Urinary bladder (tissue), 4 donors: ENCODE measurements around the gene RSRC1. TPM values are rescaled to one million over a fixed set of nuclear protein-coding genes. Genes with fewer than 3 reads are reported as not detected.
A peak's percentile ranks its signal among the peaks of the same experiment; 100 is the strongest.
"Not testable (repeated sequence)": the region's sequence is repeated elsewhere in the genome, so short reads cannot be mapped to it uniquely, and the experiment has no call there.

Experiments
- DNase-seq: peaks from one replicate; pipeline ENCODE4 v3.0.0-alpha.2; 2015; ENCODE audit errors: extremely low spot score
- H3K27ac ChIP-seq: one replicate; pipeline ENCODE4 v1.5.1; 2013; ENCODE audit warnings: low read depth, mild to moderate bottlenecking, moderate library complexity
- H3K36me3 ChIP-seq: one replicate; pipeline ENCODE4 v1.6.1; 2013; ENCODE audit warnings: mild to moderate bottlenecking, moderate library complexity; ENCODE audit not compliant: insufficient read depth
- H3K4me1 ChIP-seq: one replicate; pipeline ENCODE4 v1.6.1; 2013; ENCODE audit warnings: mild to moderate bottlenecking, moderate library complexity; ENCODE audit not compliant: insufficient read depth
- H3K4me3 ChIP-seq: one replicate; pipeline ENCODE4 v1.5.1; 2013; ENCODE audit warnings: low read depth, low read length
- WGBS: extraction: QIAGEN DNeasy Blood & Tissue Kit; methylation state at CpG from one replicate; pipeline ENCODE4 v1.1.7; 2013; 5-methylcytosine and 5-hydroxymethylcytosine counted together
- polyA plus RNA-seq: library from polyadenylated mRNA; stranded (reverse); fragments of 200-250 nt; gene quantifications from one replicate; pipeline ENCODE4 v1.2.3, GENCODE V29; 2013
- total RNA-seq: library from RNA; depleted of rRNA; stranded (reverse); fragments of >200 nt; gene quantifications from one replicate; pipeline ENCODE4 v1.2.3, GENCODE V29; 2014
- donor health status: healthy with polysubstance abuse.
- donor health status: healthy.

Gene RSRC1
- total and polyA plus RNA-seq, 2 donors: 29.3 to 70.6 TPM

DNA sequence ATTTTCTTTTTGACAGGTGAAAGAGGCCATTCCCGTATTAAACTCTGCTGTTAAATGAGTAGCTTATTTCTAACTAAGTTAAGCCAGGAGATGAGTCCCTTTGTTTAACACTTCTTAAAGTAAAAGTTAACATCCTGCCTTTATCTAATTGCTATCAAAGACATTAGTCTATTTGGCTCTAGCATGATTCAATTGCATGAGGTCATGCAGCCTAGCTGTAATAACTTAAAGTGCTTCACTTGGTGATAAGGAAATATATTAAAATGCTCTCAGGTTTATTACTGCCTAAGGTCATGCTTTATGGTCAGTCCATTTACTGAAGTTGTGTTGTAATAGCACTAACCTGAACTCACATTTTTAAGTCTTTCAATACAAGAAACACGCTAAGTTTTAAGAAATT, 378.8 kb downstream of the RSRC1 start:
- WGBS: 29% methylated on average over 2 of the region's 2 CpGs
- DNase-seq: peak; percentile 25
- no peak overlapping the region for H3K4me3 ChIP-seq
- H3K4me1 ChIP-seq: no peaks in the 10 kb centered on the region
- H3K36me3 ChIP-seq: no peaks in the 10 kb centered on the region
- no peak overlapping the region for H3K27ac ChIP-seq

- DNase-seq: no peak
- no peak overlapping the region for H3K4me3 ChIP-seq
- H3K36me3 ChIP-seq: no peaks in the 10 kb centered on the region
- H3K4me1 ChIP-seq: no peaks in the 10 kb centered on the region
- H3K27ac ChIP-seq: no peak overlapping the region
Observed at GRCh38 chr3:158489181-158489580, 379.3 kb downstream of the RSRC1 start.

- H3K4me1 ChIP-seq: no peaks in the 10 kb centered on the region
- 93% methylated on average over 2 of the region's 2 CpGs for WGBS
- DNase-seq: no peak
- H3K27ac ChIP-seq: no peak overlapping the region
- H3K36me3 ChIP-seq: no peaks in the 10 kb centered on the region
- no peak overlapping the region for H3K4me3 ChIP-seq
Observed at GRCh38 chr3:158491968-158492367, 382.1 kb downstream of the RSRC1 start.

DNA sequence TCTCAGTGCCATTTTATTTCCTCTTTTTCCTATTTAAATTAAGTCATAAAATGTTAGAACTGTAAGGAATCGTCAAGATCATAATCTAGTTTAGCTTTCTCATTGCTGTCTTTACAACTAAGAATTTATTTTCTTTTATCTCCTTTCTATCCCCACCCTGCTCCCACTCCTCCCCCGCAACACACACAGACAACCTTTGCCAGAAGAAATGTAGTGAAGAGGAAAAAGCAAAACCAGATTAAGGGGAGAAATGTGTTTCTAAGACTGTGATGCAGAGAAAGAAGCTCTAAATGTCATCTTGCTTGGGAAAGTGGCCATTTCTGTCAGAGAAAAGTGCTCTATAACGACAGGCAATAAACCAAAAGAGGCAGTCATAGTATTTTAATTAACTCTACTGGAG, 382.8 kb downstream of the RSRC1 start:
- no peak overlapping the region for H3K4me3 ChIP-seq
- no peak overlapping the region for H3K27ac ChIP-seq
- WGBS: 46% methylated on average over 3 of the region's 3 CpGs
- H3K4me1 ChIP-seq: no peaks in the 10 kb centered on the region
- peak; percentile 18 for DNase-seq
- H3K36me3 ChIP-seq: no peaks in the 10 kb centered on the region

- Histone ChIP-seq H3K4me3 (no peak overlapping the region), H3K4me1 (no peaks in the 10 kb centered on the region), H3K27ac (no peak overlapping the region), H3K36me3 (no peaks in the 10 kb centered on the region)
- DNase-seq: no peak
- 97% methylated on average over 1 of the region's 1 CpG for WGBS
Observed at GRCh38 chr3:158493931-158494330, 384.0 kb downstream of the RSRC1 start.

- Histone ChIP-seq H3K4me1 (no peaks in the 10 kb centered on the region), H3K4me3 (no peak overlapping the region), H3K27ac (no peak overlapping the region), H3K36me3 (no peaks in the 10 kb centered on the region)
- WGBS: 87% methylated on average over 5 of the region's 5 CpGs
- no peak for DNase-seq
Observed at GRCh38 chr3:158494673-158495072, 384.8 kb downstream of the RSRC1 start.

GRCh38 chr3:158495398-158495902, 385.6 kb downstream of the RSRC1 start:
- not testable (repeated sequence) for H3K27ac ChIP-seq, H3K36me3 ChIP-seq, DNase-seq, H3K4me1 ChIP-seq, H3K4me3 ChIP-seq
- 66% methylated on average over 4 of the region's 4 CpGs for WGBS

- H3K4me3 ChIP-seq: no peak overlapping the region
- H3K36me3 ChIP-seq: no peaks in the 10 kb centered on the region
- no peak overlapping the region for H3K27ac ChIP-seq
- no peaks in the 10 kb centered on the region for H3K4me1 ChIP-seq
- no peak for DNase-seq
Observed at GRCh38 chr3:158505117-158505516, 395.2 kb downstream of the RSRC1 start.

GRCh38 chr3:158506456-158506855, 396.6 kb downstream of the RSRC1 start:
- DNase-seq: no peak
- 84% methylated on average over 5 of the region's 5 CpGs for WGBS
- Histone ChIP-seq H3K27ac (no peak overlapping the region), H3K4me1 (no peaks in the 10 kb centered on the region), H3K36me3 (no peaks in the 10 kb centered on the region), H3K4me3 (no peak overlapping the region)

DNA sequence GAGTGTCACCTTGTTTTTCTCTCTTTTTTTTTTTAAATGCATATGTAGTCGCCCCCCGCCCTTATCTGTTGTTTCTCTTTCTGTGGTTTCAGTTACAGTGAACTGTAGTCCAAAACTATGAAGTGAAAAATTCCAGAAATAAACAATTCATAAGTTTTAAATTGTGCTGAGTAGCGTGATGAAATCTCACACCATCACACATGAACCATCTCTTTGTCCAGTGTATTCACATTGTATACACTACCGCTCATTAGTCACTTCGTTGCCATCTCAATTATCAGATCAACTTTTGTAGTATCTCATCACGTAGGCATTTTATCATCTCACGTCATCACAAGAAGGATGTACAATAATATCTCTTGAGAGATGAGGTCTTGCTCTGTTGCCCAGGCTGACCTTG, 398.6 kb downstream of the RSRC1 start:
- no peak for DNase-seq
- H3K4me3 ChIP-seq: no peak overlapping the region
- no peaks in the 10 kb centered on the region for H3K4me1 ChIP-seq
- no peaks in the 10 kb centered on the region for H3K36me3 ChIP-seq
- 54% methylated on average over 7 of the region's 7 CpGs for WGBS
- H3K27ac ChIP-seq: no peak overlapping the region

DNA sequence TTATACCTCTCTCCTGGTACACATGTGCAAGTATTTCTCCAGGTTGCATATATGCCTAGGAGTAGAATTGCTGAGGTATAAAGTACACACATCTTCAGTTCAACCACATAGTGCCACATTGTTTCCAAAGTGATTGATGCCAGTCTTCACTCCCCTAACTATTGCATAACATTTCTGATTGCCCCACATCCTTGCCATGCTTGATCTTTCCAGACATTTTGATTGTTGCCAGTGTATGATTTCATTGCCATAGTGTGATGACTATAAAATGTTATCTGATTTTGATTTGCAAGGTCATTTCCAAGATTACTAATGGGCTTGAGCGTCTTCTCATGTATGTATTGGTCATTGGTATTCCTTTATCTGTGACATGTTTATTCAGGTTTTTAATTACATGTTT, 400.0 kb downstream of the RSRC1 start:
- no peak for DNase-seq
- no peaks in the 10 kb centered on the region for H3K4me1 ChIP-seq
- H3K36me3 ChIP-seq: no peaks in the 10 kb centered on the region
- no peak overlapping the region for H3K4me3 ChIP-seq
- no peak overlapping the region for H3K27ac ChIP-seq
- 81% methylated on average over 1 of the region's 1 CpG for WGBS

DNA sequence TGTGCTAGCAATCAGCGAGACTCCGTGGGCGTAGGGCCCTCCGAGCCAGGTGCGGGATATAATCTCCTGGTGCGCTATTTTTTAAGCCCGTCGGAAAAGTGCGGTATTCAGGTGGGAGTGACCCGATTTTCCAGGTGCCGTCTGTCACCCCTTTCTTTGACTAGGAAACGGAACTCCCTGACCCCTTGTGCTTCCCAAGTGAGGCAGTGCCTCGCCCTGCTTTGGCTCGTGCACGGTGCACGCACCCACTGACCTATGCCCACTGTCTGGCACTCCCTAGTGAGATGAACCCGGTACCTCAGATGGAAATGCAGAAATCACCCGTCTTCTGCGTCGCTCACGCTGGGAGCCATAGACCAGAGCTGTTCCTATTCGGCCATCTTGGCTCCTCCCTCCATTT, 406.8 kb downstream of the RSRC1 start:
- 94% methylated on average over 22 of the region's 22 CpGs for WGBS
- H3K4me1 ChIP-seq, H3K36me3 ChIP-seq, DNase-seq, H3K27ac ChIP-seq, H3K4me3 ChIP-seq: not testable (repeated sequence)

DNA sequence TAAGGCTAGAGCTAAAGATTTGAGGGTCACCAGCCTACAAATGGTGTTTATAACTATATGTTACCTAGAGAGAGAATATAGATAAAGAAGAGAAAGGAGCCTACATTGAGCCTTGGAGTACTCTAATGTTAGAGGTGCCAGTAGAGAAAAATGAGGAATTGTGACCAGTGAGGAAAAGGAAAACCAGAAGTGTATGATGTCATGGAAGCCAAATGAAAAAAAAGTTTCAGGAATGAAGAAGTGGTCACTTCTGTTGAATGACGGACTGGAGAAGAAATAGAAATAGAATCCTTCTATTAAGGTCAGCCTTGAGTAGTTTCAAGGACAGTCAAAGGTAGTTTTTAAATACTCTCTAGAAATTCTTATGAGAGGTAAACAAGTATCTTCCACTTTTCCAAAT, 409.9 kb downstream of the RSRC1 start:
- no peak overlapping the region for H3K4me3 ChIP-seq
- no peaks in the 10 kb centered on the region for H3K4me1 ChIP-seq
- no peak for DNase-seq
- WGBS: 87% methylated on average over 1 of the region's 1 CpG
- no peak overlapping the region for H3K27ac ChIP-seq
- H3K36me3 ChIP-seq: no peaks in the 10 kb centered on the region

- Histone ChIP-seq H3K36me3 (no peaks in the 10 kb centered on the region), H3K27ac (no peak overlapping the region), H3K4me1 (no peaks in the 10 kb centered on the region), H3K4me3 (no peak overlapping the region)
- no peak for DNase-seq
Observed at GRCh38 chr3:158520433-158520832, 410.5 kb downstream of the RSRC1 start.
